Body of pancreas (tissue), 4 donors: ENCODE data around the gene CTDSP2. TPM values are rescaled to one million over a fixed set of nuclear protein-coding genes. Genes with fewer than 3 reads are reported as not detected.
"Not testable (repeated sequence)": the region's sequence is repeated elsewhere in the genome, so short reads cannot be mapped to it uniquely, and the experiment has no call there.

Experiments
- ATAC-seq: fragments of 150-250 bp; one replicate; pipeline ENCODE4 v1.9.1; 2016
- DNase-seq, 4 donors: peaks; one replicate each; pipeline ENCODE4 v3.0.0-alpha.2; 2019
- H3K27ac ChIP-seq, 4 donors: fragments of 200-600 bp; sonication (generic); 1 replicate in 3 of 4; 2 replicates in 1 of 4; pipeline versions ENCODE4 v1.5.1 to v1.6.1; 2016 to 2019; ENCODE audit warnings: mild to moderate bottlenecking in 1 of 4, mixed read lengths in 1 of 4, moderate library complexity in 1 of 4
- H3K27me3 ChIP-seq, 2 donors: fragments of 200-600 bp; sonication (generic); one replicate each; pipeline ENCODE4 v1.6.0; 2016; ENCODE audit warnings: mild to moderate bottlenecking in 1 of 2
- H3K36me3 ChIP-seq, 2 donors: fragments of 200-600 bp; sonication (generic); replicated peaks in 1 of 2; 2 replicates each; pipeline ENCODE4 v1.5.1; 2016; ENCODE audit warnings: low read depth in 2 of 2; ENCODE audit not compliant: insufficient read depth in 1 of 2
- H3K4me1 ChIP-seq: fragments of 200-600 bp; sonication (generic); one replicate; pipeline ENCODE4 v1.6.0; 2016
- H3K4me3 ChIP-seq, 2 donors: fragments of 200-600 bp; sonication (generic); 1 replicate in 1 of 2; 2 replicates in 1 of 2; pipeline ENCODE4 v1.5.1; 2016 to 2019
- H3K9me3 ChIP-seq, 3 donors: fragments of 200-600 bp; sonication (generic); 1 replicate in 2 of 3; 2 replicates in 1 of 3; pipeline ENCODE4 v1.5.1; 2016
- POLR2A ChIP-seq, 3 donors: fragments of 450-650 bp; IDR thresholded peaks; one replicate each; pipeline ENCODE4 v1.6.1; 2016; ENCODE audit warnings: antibody characterized with exemption in 3 of 3, mild to moderate bottlenecking in 2 of 3
- WGBS, 2 donors: methylation state at CpG; one replicate each; pipeline ENCODE4 v1.1.5; 2017; 5-methylcytosine and 5-hydroxymethylcytosine counted together
- intact Hi-C: fragments of 100-400 bp; cut with DNase I; formaldehyde crosslinking; loops from one replicate; pipeline ENCODE4 v1.15.1; 2023
- total RNA-seq, 2 donors: library from RNA; depleted of rRNA; stranded (reverse); fragments of >200 nt; gene quantifications; one replicate each; pipeline ENCODE4 v1.1.0, GENCODE V29; 2016
- TF ChIP-seq, protein P1 (sequence below), 7 experiments: fragments of 450-650 bp in 4 of 7; fragments of 200-600 bp in 3 of 7; sonication (generic) in 3 of 7; IDR thresholded peaks; one replicate each; pipeline ENCODE4 v1.5.1; 2016 to 2019; ENCODE audit warnings: antibody characterized with exemption in 7 of 7

Gene CTDSP2
- total RNA-seq, 2 donors from 2014 or later, result 82.1 to 125 TPM

DNA sequence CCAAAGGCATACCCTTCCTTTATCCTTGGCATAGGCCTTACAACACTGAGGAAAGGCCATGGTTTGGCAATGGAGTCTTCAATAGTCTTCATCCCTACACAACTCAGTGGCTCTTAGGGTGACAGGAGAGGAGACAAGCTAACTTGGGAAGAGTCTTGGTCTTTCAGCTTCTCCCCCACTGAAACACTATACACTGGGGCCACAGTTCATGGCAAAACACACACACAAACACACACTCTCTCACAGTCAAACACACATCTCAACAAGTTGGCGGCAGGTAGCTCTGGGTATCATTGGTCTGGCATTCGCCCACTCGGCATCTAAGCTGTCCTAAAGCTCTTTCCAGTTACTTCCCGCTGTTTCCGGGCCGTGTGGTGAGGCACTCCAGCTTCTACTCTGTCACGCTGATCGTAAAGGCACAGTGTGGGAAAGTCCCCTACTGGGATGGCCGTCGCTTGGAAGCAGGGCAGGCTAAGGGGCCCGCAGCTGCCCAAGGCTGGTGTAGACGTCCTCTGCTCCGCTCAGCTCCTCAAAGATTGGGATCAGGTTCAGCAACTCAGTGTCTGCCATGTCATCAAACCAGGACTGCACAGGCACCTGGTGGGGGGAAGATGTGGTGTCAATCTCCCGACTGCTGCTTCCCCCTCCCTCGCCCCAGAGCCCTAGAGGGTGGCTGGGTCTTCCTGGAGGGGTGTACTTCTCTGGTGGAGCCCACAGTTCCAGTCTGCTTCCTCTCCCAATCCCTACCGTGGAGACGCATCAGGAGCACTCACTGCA lies 23.2 kb downstream of the CTDSP2 start:
- Histone ChIP-seq H3K27ac (no peak overlapping the region), H3K9me3 (no peaks in the 10 kb centered on the region), H3K36me3 (peaks cover 45 to 61% of the 10 kb centered on the region in 2 donors), H3K4me3 (no peak overlapping the region), H3K4me1 (no peaks in the 10 kb centered on the region), H3K27me3 (no peaks in the 10 kb centered on the region)
- ATAC-seq (no peak), DNase-seq (no peak)
- intact Hi-C loops, result no loop called here
- TF ChIP-seq, protein P1, sequence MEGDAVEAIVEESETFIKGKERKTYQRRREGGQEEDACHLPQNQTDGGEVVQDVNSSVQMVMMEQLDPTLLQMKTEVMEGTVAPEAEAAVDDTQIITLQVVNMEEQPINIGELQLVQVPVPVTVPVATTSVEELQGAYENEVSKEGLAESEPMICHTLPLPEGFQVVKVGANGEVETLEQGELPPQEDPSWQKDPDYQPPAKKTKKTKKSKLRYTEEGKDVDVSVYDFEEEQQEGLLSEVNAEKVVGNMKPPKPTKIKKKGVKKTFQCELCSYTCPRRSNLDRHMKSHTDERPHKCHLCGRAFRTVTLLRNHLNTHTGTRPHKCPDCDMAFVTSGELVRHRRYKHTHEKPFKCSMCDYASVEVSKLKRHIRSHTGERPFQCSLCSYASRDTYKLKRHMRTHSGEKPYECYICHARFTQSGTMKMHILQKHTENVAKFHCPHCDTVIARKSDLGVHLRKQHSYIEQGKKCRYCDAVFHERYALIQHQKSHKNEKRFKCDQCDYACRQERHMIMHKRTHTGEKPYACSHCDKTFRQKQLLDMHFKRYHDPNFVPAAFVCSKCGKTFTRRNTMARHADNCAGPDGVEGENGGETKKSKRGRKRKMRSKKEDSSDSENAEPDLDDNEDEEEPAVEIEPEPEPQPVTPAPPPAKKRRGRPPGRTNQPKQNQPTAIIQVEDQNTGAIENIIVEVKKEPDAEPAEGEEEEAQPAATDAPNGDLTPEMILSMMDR (IDR thresholded peaks at IDR 0.05), result no peak
- TF ChIP-seq POLR2A (IDR thresholded peaks at IDR 0.05), result no peak
- 81 to 92% methylated on average over 14 to 17 of the region's 17 CpGs for WGBS, 2 donors

GRCh38 chr12:57822392-57823130 lies 24.0 kb downstream of the CTDSP2 start:
- Histone ChIP-seq H3K4me1 (no peaks in the 10 kb centered on the region), H3K36me3 (peaks cover 45 to 55% of the 10 kb centered on the region in 2 donors), H3K9me3 (no peaks in the 10 kb centered on the region), H3K27me3 (no peaks in the 10 kb centered on the region), H3K4me3 (no peak overlapping the region), H3K27ac (no peak overlapping the region)
- ATAC-seq (no peak), DNase-seq (no peak)
- intact Hi-C loops, result no loop called here
- 76 to 82% methylated on average over 9 to 10 of the region's 10 CpGs for WGBS, 2 donors
- TF ChIP-seq, protein P1 (IDR thresholded peaks at IDR 0.05), result no peak
- no peak for TF ChIP-seq POLR2A (IDR thresholded peaks at IDR 0.05)

DNA sequence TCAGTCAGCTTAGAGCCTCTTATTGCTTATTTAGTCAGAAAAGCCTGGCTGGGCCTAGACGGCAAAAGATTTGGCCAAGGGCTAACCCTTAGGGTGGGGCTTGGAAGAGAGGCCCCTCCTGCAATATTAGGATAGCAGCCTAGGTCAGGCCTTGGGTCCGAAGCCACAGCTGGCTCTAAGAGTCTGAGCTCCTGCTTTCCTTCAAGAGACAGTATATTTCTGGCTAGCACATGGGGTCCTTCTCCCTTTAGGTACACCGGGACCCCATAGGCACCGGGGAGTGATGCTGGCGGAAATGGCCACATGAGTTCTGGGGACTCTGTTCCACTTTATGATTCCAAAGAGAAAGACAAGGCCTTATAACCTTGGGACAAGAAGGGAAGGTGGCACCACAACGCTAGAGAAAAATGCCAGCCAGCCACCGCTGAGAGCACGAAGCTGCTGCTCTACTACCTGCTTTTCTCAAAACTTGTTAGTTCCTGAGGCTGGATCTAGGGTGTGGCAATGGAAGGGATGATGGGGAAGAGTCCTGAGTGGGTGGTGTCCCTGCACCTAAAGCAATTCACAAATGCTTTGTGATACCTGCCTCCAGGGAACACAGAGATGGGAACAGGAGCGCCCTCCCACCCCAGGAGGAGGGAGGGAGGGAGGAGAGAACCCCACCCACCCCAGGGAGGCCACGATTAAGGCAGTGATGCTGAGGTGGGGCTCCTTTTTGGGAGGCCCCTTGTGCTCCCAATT lies 24.9 kb downstream of the CTDSP2 start:
- 87% methylated on average over 10 of the region's 10 CpGs for WGBS, 2 donors
- Histone ChIP-seq H3K27me3 (no peaks in the 10 kb centered on the region), H3K4me1 (no peaks in the 10 kb centered on the region), H3K9me3 (no peaks in the 10 kb centered on the region), H3K36me3 (peaks cover 37 to 47% of the 10 kb centered on the region in 2 donors), H3K27ac (no peak overlapping the region), H3K4me3 (no peak overlapping the region)
- ATAC-seq, result no peak
- DNase-seq, result no peak
- intact Hi-C loops, result no loop called here
- TF ChIP-seq, protein P1 (IDR thresholded peaks at IDR 0.05), result no peak
- TF ChIP-seq POLR2A (IDR thresholded peaks at IDR 0.05), result no peak

GRCh38 chr12:57821015-57821414 lies 25.5 kb downstream of the CTDSP2 start:
- peaks cover 31 to 41% of the 10 kb centered on the region in 2 donors for H3K36me3 ChIP-seq
- DNase-seq, ATAC-seq, H3K27ac ChIP-seq, H3K4me1 ChIP-seq, intact Hi-C loops, H3K27me3 ChIP-seq, H3K4me3 ChIP-seq, H3K9me3 ChIP-seq: not testable (repeated sequence)
- 75% methylated on average over 5 of the region's 5 CpGs; no CpG with 5 or more reads in 1 of the 2 donors for WGBS, 2 donors

DNA sequence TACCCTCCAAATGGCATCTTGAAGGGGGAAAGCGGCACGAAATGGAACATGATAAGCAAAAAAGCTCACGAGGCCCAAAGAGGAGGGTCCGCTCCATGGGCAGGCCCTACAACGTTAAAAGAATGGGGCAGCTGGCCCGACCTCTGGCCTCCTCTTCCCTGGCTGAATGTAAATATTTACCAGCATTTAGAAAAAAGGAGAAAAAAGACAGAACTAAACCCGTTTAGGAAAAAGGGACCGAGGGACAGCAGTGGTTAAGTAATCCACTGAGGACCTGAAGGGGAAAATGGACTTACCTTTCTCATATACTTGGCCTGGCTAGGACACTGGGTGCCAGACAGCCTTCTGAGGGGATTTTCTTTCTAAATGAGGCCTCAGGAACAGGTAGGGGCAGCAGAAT lies 26.4 kb downstream of the CTDSP2 start:
- H3K36me3 ChIP-seq, result peaks cover 24 to 33% of the 10 kb centered on the region in 2 donors
- H3K4me1 ChIP-seq, DNase-seq, H3K27me3 ChIP-seq, H3K4me3 ChIP-seq, H3K27ac ChIP-seq, H3K9me3 ChIP-seq, ATAC-seq, intact Hi-C loops: not testable (repeated sequence)
- WGBS, 2 donors, result 69 to 71% methylated on average over 8 of the region's 8 CpGs

- H3K36me3 ChIP-seq, result peaks cover 4 to 13% of the 10 kb centered on the region in 2 donors
- H3K9me3 ChIP-seq, H3K27ac ChIP-seq, ATAC-seq, H3K4me3 ChIP-seq, DNase-seq, H3K27me3 ChIP-seq, intact Hi-C loops, H3K4me1 ChIP-seq: not testable (repeated sequence)
- 89 to 97% methylated on average over 3 of the region's 3 CpGs for WGBS, 2 donors
These were observed 28.6 kb downstream of the CTDSP2 start for GRCh38 chr12:57817990-57818331.
